Esophagus squamous epithelium (tissue), 4 donors: Measurements from ENCODE around the gene KRTAP5-1.

ENCODE experiments used
- CTCF ChIP-seq, 6 experiments: fragments of 450-650 bp in 4 of 6; fragments of 200-600 bp in 2 of 6; sonication (generic) in 2 of 6; IDR thresholded peaks; one replicate each; pipeline ENCODE4 v1.5.1; 2016 to 2019; ENCODE audit warnings: antibody characterized with exemption in 6 of 6, mild to moderate bottlenecking in 4 of 6, moderate library complexity in 4 of 6
- POLR2A ChIP-seq, 4 donors: fragments of 450-650 bp; IDR thresholded peaks; one replicate each; pipeline ENCODE4 v1.6.1; 2017; ENCODE audit warnings: antibody characterized with exemption in 4 of 4, mild to moderate bottlenecking in 4 of 4, moderate library complexity in 3 of 4

- TF ChIP-seq CTCF (IDR thresholded peaks at IDR 0.05) (no peak), POLR2A (IDR thresholded peaks at IDR 0.05) (no peak)
Measured at GRCh38 chr11:1597994-1598380, 12.9 kb upstream of the KRTAP5-1 start, which contains the start of gene KRTAP5-2.
